HG02885 (cell line): ENCODE measurements around the gene PDE6B.

Experiments used
- ATAC-seq: cut with Tn5 transposase; IDR thresholded peaks from one replicate; pipeline ENCODE4 v1.9.1; 2021; ENCODE audit warnings: mild to moderate bottlenecking; ENCODE audit not compliant: unreplicated experiment, poor library complexity

Gene PDE6B

GRCh38 chr4:654871-655463 lies 29.6 kb downstream of the PDE6B start:
- ATAC-seq = no peak

GRCh38 chr4:655464-656151 lies 30.2 kb downstream of the PDE6B start:
- no peak for ATAC-seq

- ATAC-seq = no peak
Observed at GRCh38 chr4:656436-657337, 31.3 kb downstream of the PDE6B start.

DNA sequence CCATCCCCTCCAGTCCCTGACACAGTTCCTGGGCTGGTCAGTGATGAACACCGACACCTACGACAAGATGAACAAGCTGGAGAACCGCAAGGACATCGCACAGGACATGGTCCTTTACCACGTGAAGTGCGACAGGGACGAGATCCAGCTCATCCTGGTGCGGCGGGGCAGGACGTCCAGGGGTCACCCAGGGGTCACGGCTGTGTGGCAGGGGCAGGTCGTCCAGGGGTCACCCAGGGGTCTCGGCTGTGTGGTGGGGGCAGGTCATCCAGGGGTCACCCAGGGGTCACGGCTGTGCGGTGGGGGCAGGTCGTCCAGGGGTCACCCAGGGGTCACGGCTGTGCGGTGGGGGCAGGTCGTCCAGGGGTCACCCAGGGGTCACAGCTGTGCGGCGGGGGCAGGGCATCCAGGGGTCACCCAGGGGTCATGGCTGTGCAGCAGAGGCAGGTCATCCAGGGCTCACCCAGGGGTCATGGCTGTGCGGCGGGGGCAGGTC lies 32.0 kb downstream of the PDE6B start:
- ATAC-seq = no peak

- no peak for ATAC-seq
Observed at GRCh38 chr4:657834-658667, 32.7 kb downstream of the PDE6B start.

DNA sequence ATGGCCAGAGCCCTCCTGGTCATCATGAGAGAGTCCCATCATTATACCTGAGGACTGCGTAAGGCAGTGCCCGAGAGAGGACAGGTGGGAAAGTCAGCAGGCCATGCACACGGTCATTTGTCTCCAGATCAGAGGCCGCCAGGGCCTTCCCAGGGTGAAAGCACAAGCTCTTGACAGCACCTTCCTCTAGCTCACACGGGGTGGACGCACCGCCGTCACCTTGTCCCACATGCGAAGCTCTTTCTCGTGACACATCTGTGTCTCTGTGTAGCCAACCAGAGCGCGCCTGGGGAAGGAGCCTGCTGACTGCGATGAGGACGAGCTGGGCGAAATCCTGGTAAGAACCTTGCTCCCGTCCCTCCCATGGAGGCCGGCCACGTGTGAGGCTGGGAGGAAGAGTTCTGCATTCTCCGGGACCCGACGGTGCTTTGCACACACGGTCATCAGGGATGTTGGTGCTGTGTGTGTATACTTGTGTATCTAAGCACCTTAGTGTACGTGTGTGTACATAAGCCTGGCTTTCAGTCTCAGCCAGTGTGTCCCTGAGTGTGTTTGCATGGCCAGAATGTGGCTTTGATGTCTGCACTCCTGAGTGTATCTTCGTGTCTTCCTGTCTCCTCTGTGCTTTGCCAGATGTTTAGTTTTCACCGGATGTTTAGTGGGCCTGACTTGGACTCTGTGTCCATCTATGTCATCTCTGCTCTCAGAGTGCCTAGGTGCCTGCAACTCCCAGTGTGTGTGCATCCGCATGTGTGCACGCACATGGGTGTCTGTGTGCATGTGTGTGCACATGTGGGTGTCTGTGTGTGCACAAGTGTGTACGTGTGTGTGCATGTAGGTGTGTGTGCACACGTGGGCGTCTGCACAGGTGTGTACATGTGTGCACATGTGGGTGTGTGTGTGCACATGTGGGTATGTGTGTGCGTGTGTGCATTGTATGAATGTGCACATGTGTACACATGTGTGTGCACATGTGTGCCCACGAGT lies 33.6 kb downstream of the PDE6B start:
- ATAC-seq = no peak

GRCh38 chr4:659851-660250 lies 34.5 kb downstream of the PDE6B start:
- ATAC-seq = no peak

- no peak for ATAC-seq
Observed at GRCh38 chr4:660401-660800, 35.0 kb downstream of the PDE6B start.

DNA sequence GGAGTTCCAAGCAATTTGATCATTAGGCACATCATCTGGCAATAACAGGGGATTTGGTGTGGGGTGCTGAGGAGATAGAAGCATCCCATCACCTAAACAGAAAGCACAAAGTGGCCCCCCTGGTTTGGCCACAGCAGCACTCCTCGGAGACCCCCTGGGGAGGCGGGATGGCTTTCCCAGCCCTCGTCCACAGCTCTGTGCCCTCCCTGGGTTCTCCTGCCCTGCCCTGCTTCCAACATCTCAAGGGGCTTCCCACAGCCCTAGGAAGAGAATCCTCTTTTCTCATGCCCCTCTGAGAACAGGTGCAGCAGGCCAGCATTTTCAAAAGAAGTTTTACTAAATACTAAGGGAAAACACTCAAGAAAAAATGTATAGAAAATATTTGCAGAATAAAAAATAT lies 35.9 kb downstream of the PDE6B start:
- no peak for ATAC-seq

DNA sequence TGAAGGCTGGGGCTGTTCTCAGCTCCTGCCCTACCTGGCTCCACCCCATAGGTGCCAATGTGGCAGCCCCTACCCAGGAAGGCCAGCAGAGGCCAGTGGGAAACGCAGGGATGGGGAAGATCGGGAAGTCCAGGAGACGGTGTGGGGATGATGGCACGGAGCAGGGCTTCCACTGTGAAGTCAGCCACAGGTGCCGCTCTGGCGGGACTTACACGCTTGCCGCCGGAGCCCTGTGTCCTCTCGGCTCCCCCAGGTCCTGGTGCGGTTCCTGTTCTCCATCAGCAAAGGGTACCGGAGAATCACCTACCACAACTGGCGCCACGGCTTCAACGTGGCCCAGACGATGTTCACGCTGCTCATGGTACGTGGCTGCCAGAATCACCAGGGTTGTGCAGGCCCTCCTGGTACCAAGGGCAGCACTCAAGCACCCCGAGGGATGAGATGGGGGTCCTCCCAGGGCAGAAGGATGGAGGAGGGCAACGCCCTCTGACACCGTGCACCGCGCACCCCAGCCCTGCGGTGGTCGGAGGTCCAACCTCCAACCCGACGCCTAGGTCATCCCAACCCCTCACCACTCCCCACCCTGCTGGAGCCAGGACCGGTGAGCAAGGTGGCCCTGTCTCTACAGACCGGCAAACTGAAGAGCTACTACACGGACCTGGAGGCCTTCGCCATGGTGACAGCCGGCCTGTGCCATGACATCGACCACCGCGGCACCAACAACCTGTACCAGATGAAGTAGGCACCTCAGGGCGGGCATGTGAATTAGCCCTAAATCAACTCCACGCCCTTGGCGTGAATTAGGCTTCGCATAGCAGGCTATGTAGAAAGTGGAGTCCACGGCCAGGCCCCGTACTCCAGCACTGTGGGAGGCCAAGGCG lies 36.7 kb downstream of the PDE6B start:
- ATAC-seq = no peak

- ATAC-seq = no peak
Observed at GRCh38 chr4:663046-663437, 37.7 kb downstream of the PDE6B start.

DNA sequence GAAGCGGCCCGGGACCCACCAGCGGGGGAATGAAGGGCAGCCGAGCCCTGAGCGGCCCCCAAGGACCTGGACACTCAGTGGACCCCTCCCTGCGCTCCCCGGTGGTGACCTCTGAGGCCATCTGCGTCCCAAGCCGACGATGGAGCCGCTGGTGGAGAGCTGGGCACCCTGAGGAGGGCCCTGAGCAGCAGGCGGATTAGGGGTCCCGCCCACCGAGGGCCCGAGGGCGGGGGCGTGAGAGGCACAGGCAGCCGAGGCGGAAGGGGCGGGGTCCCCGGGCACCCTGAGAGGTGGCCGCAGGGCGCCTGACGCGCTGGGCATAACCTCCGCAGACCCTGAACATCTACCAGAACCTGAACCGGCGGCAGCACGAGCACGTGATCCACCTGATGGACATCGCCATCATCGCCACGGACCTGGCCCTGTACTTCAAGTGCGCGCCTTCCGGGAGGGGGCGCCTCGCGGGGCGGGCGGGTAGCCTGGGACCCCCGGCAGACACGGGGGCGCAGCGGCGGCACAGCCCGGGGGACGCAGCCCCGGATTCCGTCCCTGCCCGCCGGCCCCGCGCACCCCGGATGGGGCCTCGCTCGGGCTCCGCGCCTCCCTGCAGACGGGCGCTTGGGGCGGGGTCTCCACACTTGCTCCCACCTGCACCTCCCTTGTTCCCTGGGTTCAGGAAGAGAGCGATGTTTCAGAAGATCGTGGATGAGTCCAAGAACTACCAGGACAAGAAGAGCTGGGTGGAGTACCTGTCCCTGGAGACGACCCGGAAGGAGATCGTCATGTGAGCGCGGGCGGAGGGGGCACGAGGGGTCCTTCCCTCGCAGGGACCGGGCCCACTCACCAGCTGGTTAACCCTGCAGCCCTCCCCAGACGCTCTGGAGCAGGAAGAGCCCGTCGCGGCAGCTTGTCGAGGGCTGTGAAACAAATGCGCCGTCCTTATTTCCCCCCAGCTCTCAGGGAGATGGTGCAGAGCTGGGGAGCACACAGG lies 38.4 kb downstream of the PDE6B start:
- ATAC-seq = peak; percentile 53

GRCh38 chr4:664713-665231 lies 39.4 kb downstream of the PDE6B start:
- ATAC-seq = no peak

- no peak for ATAC-seq
Observed at GRCh38 chr4:665381-665750, 40.0 kb downstream of the PDE6B start.

DNA sequence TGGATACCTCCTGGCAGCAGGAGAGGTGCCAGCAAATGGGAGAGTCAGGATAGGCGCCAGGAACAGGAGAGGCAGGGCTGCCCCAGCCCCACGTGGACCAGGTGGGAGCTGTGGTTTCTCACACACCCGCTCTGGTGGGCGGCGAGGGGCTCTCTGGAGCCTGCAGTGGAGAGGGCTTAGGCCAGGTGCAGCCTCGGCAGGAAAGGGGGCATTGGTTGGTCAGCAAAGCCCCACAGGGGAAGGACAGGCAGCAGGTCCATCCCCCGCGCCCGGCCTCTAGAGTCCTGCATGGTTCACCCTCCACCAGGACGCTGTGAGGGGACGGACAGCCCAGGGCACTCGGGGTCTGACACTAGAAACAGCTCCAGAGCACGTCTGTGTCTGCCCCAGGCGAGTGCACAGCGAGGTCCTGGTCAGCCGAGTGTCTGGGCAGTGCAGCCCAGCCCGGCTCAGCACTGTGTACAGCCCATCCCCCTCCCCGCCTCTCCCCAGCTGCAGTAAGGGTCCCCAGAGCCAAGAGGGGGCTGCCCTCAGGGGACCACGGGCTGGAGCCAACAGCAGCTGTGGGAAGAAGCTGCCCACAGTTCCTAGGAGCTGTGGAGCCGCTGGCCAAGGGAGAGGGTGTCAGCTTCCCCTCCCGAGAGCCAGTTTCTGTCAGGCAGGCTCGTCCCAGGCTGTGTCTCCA lies 40.5 kb downstream of the PDE6B start:
- no peak for ATAC-seq

GRCh38 chr4:666436-666810 lies 41.0 kb downstream of the PDE6B start:
- ATAC-seq = no peak
